Endothelial cell of umbilical vein (primary cell): ENCODE measurements around the gene PRKG1. TPM values are rescaled to one million over a fixed set of nuclear protein-coding genes. Genes with fewer than 3 reads are reported as not detected.

ENCODE experiments used
- BruUV-seq: library from RNA; stranded (reverse); fragments of 400-500 nt; replicated peaks from 2 replicates; lab custom pipeline; 2021; lab: Mats Ljungman, UMichigan
- CTCF ChIA-PET: fragments of 300-600, 350-600 bp; sonication (Branson Sonifier 250); formaldehyde crosslinking; loops from one replicate; lab custom pipeline; 2021; ENCODE audit warnings: antibody characterized with exemption, inconsistent platforms; lab: Charles Lee
- POLR2A ChIA-PET: fragments of 300-600, 350-600 bp; sonication (Branson Sonifier 250); formaldehyde crosslinking; loops from one replicate; lab custom pipeline; 2021; ENCODE audit warnings: antibody characterized with exemption, inconsistent platforms; lab: Charles Lee
- DNase-seq: peaks from one replicate; pipeline ENCODE4 v3.0.0-alpha.2; 2011; ENCODE audit warnings: low read depth, low spot score
- FAIRE-seq: peaks from 2 replicates; lab custom pipeline; 2011; peaks lifted over from hg19 to GRCh38; lab: Jason Lieb, UNC
- H2AFZ ChIP-seq: 2 replicates; pipeline ENCODE4 v1.6.0; 2012; ENCODE audit warnings: low read depth, low read length, control low read depth, inconsistent platforms
- H3K27ac ChIP-seq: 2 replicates; pipeline ENCODE4 v1.5.1; 2011; ENCODE audit warnings: low read depth, mild to moderate bottlenecking, control low read depth, low read length, moderate library complexity; ENCODE audit not compliant: insufficient read depth
- H3K27me3 ChIP-seq, 2 experiments: 2 replicates each; pipeline versions ENCODE4 v1.6.0 to v1.6.1; 2011; ENCODE audit warnings: low read length in 2 of 2, mixed read lengths in 1 of 2; ENCODE audit not compliant: control insufficient read depth in 2 of 2, insufficient read depth in 2 of 2
- H3K36me3 ChIP-seq, 2 experiments: 2 replicates in 1 of 2; 3 replicates in 1 of 2; pipeline ENCODE4 v1.5.1; 2011; ENCODE audit warnings: low read length in 2 of 2, mild to moderate bottlenecking in 1 of 2, moderate library complexity in 1 of 2; ENCODE audit not compliant: control insufficient read depth in 2 of 2, insufficient read depth in 2 of 2; ENCODE audit errors: extremely low read depth in 1 of 2
- H3K4me1 ChIP-seq: 3 replicates; pipeline ENCODE4 v1.5.1; 2011; ENCODE audit warnings: mild to moderate bottlenecking, low read length; ENCODE audit not compliant: control insufficient read depth, insufficient read depth; ENCODE audit errors: extremely low read depth
- H3K4me2 ChIP-seq: 2 replicates; pipeline ENCODE4 v1.6.1; 2011; ENCODE audit warnings: low read length, control low read depth, mixed read lengths; ENCODE audit not compliant: insufficient read depth
- H3K4me3 ChIP-seq, 3 experiments: fragments of 200-600 bp in 1 of 3; sonication (generic), shearing (Covaris generic) in 1 of 3; replicated peaks in 1 of 3; 2 replicates each; pipeline ENCODE4 v1.5.1; 2011 to 2016; ENCODE audit warnings: control low read depth in 3 of 3, low read length in 3 of 3, mild to moderate bottlenecking in 2 of 3, inconsistent platforms in 1 of 3, low read depth in 1 of 3, moderate library complexity in 1 of 3; ENCODE audit not compliant: insufficient read depth in 1 of 3
- H3K79me2 ChIP-seq: 2 replicates; pipeline ENCODE4 v1.6.0; 2012; ENCODE audit warnings: low read length, inconsistent platforms; ENCODE audit not compliant: control insufficient read depth, insufficient read depth
- H3K9ac ChIP-seq: replicated peaks from 2 replicates; pipeline ENCODE3; 2011; ENCODE audit warnings: low read length, control low read depth; ENCODE audit not compliant: insufficient read depth; ENCODE audit errors: extremely low read depth
- H3K9me1 ChIP-seq: replicated peaks from 3 replicates; pipeline ENCODE4 v1.6.0; 2011; ENCODE audit warnings: mild to moderate bottlenecking, low read length; ENCODE audit not compliant: control insufficient read depth, insufficient read depth; ENCODE audit errors: extremely low read depth
- H3K9me3 ChIP-seq: replicated peaks from 2 replicates; pipeline ENCODE4 v1.5.1; 2012; ENCODE audit warnings: low read length, inconsistent platforms; ENCODE audit not compliant: control insufficient read depth, insufficient read depth
- H4K20me1 ChIP-seq: replicated peaks from 2 replicates; pipeline ENCODE3; 2011; ENCODE audit warnings: mild to moderate bottlenecking, low read length; ENCODE audit not compliant: control insufficient read depth, insufficient read depth; ENCODE audit errors: extremely low read depth
- EZH2 ChIP-seq: IDR thresholded peaks from 2 replicates; pipeline ENCODE4 v1.6.1; 2012; ENCODE audit warnings: borderline replicate concordance, low read depth, mild to moderate bottlenecking, moderate library complexity, low read length, inconsistent platforms; ENCODE audit not compliant: severe bottlenecking
- FOS ChIP-seq: IDR thresholded peaks from 2 replicates; pipeline ENCODE4 v1.6.1; 2011; ENCODE audit warnings: mild to moderate bottlenecking, low read length, moderate library complexity, borderline replicate concordance; ENCODE audit not compliant: insufficient read depth
- GATA2 ChIP-seq: IDR thresholded peaks from 2 replicates; pipeline ENCODE4 v1.7.0; 2011; ENCODE audit warnings: low read depth, mild to moderate bottlenecking, moderate library complexity, mixed read lengths, low read length; ENCODE audit not compliant: insufficient read length, insufficient read depth
- JUN ChIP-seq: IDR thresholded peaks from 2 replicates; pipeline ENCODE4 v1.6.1; 2011; ENCODE audit warnings: borderline replicate concordance, low read depth; ENCODE audit not compliant: insufficient read length, insufficient read depth
- MYC ChIP-seq: IDR thresholded peaks from one replicate; pipeline ENCODE4 v1.6.1; 2011; ENCODE audit warnings: mild to moderate bottlenecking, low read depth, low read length
- POLR2A ChIP-seq: IDR thresholded peaks from 2 replicates; pipeline ENCODE4 v1.6.1; 2012; ENCODE audit warnings: low read depth, mild to moderate bottlenecking, control low read depth, low read length
- POLR2AphosphoS5 ChIP-seq: IDR thresholded peaks from 2 replicates; pipeline ENCODE4 v1.6.1; 2012; ENCODE audit warnings: low read depth, mild to moderate bottlenecking, control low read depth, low read length, moderate library complexity; ENCODE audit not compliant: insufficient read depth
- dilution Hi-C: fragments of 300-500 bp; cut with MboI; formaldehyde crosslinking; loops from one replicate; pipeline ENCODE4 v1.15.0; 2019; ENCODE audit warnings: low sequenced_read_pairs; ENCODE audit not compliant: extremely low pct_ligation_motif_present
- intact Hi-C: fragments of 100-400 bp; cut with micrococcal nuclease; formaldehyde crosslinking; loops from one replicate; pipeline ENCODE4 v1.10.0; 2022
- polyA plus RNA-seq, 4 experiments: library from polyadenylated mRNA; depleted of rRNA in 3 of 4; stranded (reverse) in 3 of 4; unstranded in 1 of 4; fragments of >200 nt; gene quantifications; 2 replicates each; pipeline versions ENCODE4 v1.2.1 to v1.2.3, GENCODE V29; 2011 to 2012; ENCODE audit warnings: missing spikeins in 1 of 4
- total RNA-seq: library from RNA; stranded (reverse); gene quantifications from 2 replicates; pipeline ENCODE4 v1.2.3, GENCODE V29; 2021
- TF ChIP-seq, protein P1 (sequence below), 2 donors: IDR thresholded peaks; 1 replicate in 1 of 2; 2 replicates in 1 of 2; pipeline ENCODE4 v1.5.1; 2011; ENCODE audit warnings: low read length in 2 of 2, mild to moderate bottlenecking in 2 of 2, moderate library complexity in 2 of 2, control low read depth in 1 of 2, inconsistent platforms in 1 of 2, low read depth in 1 of 2; ENCODE audit not compliant: insufficient read depth in 1 of 2; ENCODE audit errors: extremely low read depth in 1 of 2
- TF ChIP-seq, protein P2 (sequence below): IDR thresholded peaks from 2 replicates; pipeline ENCODE4 v1.6.1; 2011; ENCODE audit not compliant: insufficient read depth, insufficient read length

The PRKG1 gene
- total and polyA plus RNA-seq, 2 donors (not counting 3 experiments of a cell fraction or from before 2014, with no cell fraction given) = 0.01 to 0.18 TPM

DNA sequence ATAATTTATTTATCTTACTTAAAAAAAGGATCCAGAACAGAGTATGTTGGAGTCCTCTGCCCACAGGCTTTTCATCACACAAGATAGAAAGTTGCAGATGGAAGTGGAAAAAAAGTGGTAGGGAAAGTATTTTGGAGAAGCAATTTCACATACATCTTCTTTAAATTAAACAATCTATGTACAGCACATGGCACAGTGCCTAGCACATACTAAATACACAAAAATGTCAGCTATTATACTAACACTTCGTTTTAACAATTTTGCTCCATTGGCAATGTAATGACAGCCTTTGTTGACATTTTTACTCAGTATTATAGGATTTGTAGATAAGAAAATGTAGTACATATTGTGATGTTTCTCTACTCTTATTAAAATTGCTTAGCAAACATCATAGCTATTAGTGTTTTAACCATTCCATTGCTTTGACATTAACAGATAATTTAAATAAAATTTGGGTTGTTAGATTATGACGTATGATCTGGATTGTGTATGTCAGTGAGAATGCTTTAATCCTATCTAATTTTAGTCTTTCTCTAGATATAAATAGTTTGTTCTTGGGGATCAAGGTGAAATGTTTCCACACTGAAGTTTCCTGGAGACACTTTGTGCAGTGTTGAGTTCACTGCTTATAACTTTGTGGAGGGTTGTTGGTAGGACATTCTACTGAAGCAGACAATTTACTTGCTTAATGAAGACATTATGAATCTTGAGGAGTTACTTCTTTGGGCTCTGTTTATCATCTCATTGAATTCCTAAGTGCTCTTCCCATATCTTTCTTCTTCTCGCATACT, 1037.0 kb downstream of the PRKG1 start:
- Histone ChIP-seq H3K36me3 (no peaks in the 10 kb centered on the region), H2AFZ (no peak overlapping the region), H3K9me1 (no peaks in the 10 kb centered on the region), H3K4me3 (no peak overlapping the region), H4K20me1 (no peaks in the 10 kb centered on the region), H3K9ac (no peak overlapping the region), H3K27ac (no peak overlapping the region), H3K4me1 (peaks cover 6% of the 10 kb centered on the region), H3K9me3 (no peaks in the 10 kb centered on the region), H3K27me3 (no peaks in the 10 kb centered on the region), H3K4me2 (no peak overlapping the region), H3K79me2 (no peaks in the 10 kb centered on the region)
- POLR2A ChIA-PET = no interaction called here
- intact Hi-C loops (no loop called here), dilution Hi-C loops (no loop called here)
- DNase-seq = no peak
- BruUV-seq = no TSS peak
- FAIRE-seq = no peak
- TF ChIP-seq, protein P1, sequence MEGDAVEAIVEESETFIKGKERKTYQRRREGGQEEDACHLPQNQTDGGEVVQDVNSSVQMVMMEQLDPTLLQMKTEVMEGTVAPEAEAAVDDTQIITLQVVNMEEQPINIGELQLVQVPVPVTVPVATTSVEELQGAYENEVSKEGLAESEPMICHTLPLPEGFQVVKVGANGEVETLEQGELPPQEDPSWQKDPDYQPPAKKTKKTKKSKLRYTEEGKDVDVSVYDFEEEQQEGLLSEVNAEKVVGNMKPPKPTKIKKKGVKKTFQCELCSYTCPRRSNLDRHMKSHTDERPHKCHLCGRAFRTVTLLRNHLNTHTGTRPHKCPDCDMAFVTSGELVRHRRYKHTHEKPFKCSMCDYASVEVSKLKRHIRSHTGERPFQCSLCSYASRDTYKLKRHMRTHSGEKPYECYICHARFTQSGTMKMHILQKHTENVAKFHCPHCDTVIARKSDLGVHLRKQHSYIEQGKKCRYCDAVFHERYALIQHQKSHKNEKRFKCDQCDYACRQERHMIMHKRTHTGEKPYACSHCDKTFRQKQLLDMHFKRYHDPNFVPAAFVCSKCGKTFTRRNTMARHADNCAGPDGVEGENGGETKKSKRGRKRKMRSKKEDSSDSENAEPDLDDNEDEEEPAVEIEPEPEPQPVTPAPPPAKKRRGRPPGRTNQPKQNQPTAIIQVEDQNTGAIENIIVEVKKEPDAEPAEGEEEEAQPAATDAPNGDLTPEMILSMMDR (IDR thresholded peaks at IDR 0.05; ENCODE audit: extremely low read depth in 1 of 2, insufficient read depth in 1 of 2, low read depth in 1 of 2, low read length in 2 of 2) = no peak
- no peak for TF ChIP-seq EZH2
- no peak for TF ChIP-seq JUN
- TF ChIP-seq, protein P2, sequence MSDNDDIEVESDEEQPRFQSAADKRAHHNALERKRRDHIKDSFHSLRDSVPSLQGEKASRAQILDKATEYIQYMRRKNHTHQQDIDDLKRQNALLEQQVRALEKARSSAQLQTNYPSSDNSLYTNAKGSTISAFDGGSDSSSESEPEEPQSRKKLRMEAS = no peak
- no peak for TF ChIP-seq FOS
- TF ChIP-seq POLR2A = no peak
- no peak for TF ChIP-seq POLR2AphosphoS5
- TF ChIP-seq MYC = no peak
- TF ChIP-seq GATA2 = no peak
- CTCF ChIA-PET = no interaction called here
